Neural cell (in vitro differentiated cells): Measurements from ENCODE around the gene SYMPK.
"Not testable (repeated sequence)": the region's sequence is repeated elsewhere in the genome, so short reads cannot be mapped to it uniquely, and the experiment has no call there.

Experiments
- CTCF ChIP-seq: fragments of 450-650 bp; IDR thresholded peaks from 2 replicates; pipeline ENCODE4 v1.5.1; 2014; ENCODE audit warnings: antibody characterized with exemption, mild to moderate bottlenecking, moderate library complexity; ENCODE audit not compliant: poor library complexity, severe bottlenecking
- EZH2 ChIP-seq: fragments of 200-600, 300-800 bp; shearing (Covaris generic), sonication (generic); IDR thresholded peaks from 2 replicates; pipeline ENCODE4 v1.6.1; 2014; ENCODE audit warnings: antibody characterized with exemption, low read length, borderline replicate concordance, mild to moderate bottlenecking; ENCODE audit not compliant: insufficient read depth, poor library complexity, severe bottlenecking
- SMC3 ChIP-seq: fragments of 450-650 bp; conservative IDR thresholded peaks from 2 replicates; pipeline ENCODE4 v1.6.1; 2014; ENCODE audit warnings: antibody characterized with exemption, mild to moderate bottlenecking, moderate library complexity; ENCODE audit not compliant: poor library complexity
- TAF1 ChIP-seq: IDR thresholded peaks from 2 replicates; pipeline ENCODE4 v1.6.1; 2012; ENCODE audit warnings: low read depth

GRCh38 chr19:45799541-45799940, 63.4 kb downstream of the SYMPK start:
- not testable (repeated sequence) for TF ChIP-seq CTCF, EZH2, SMC3, TAF1
